ENCODE data around the gene MRPL51.

- TF ChIP-seq CTCF (IDR thresholded peaks at IDR 0.05; ENCODE audit: insufficient read depth, low read depth, low read length) (no peak), EZH2 (IDR thresholded peaks at IDR 0.05; ENCODE audit: insufficient read depth, low read length) (no peak)
These were observed 42.1 kb upstream of the MRPL51 start for GRCh38 chr12:6534945-6535696.

Measured in astrocyte (in vitro differentiated cells and primary cell).